M059J (cell line): Measurements from ENCODE around the gene WNT7B. TPM values are rescaled to one million over a fixed set of nuclear protein-coding genes. Genes with fewer than 3 reads are reported as not detected.

Experiments used
- DNase-seq: peaks from one replicate; pipeline ENCODE4 v3.0.0-alpha.2; 2012; ENCODE audit warnings: low read depth
- total RNA-seq: library from RNA; depleted of rRNA; stranded (reverse); fragments of >200 nt; shearing (Covaris generic); gene quantifications from 2 replicates; pipeline ENCODE4 v1.2.3, GENCODE V29; 2014

The WNT7B gene
- total RNA-seq, 1 experiment from 2014 or later, result 26.6 TPM

GRCh38 chr22:45906946-45907345 lies 70.0 kb downstream of the WNT7B start:
- no peak for DNase-seq

- no peak for DNase-seq
These were observed 70.8 kb downstream of the WNT7B start for GRCh38 chr22:45905924-45906865.

GRCh38 chr22:45905326-45905923 lies 71.5 kb downstream of the WNT7B start:
- no peak for DNase-seq

DNA sequence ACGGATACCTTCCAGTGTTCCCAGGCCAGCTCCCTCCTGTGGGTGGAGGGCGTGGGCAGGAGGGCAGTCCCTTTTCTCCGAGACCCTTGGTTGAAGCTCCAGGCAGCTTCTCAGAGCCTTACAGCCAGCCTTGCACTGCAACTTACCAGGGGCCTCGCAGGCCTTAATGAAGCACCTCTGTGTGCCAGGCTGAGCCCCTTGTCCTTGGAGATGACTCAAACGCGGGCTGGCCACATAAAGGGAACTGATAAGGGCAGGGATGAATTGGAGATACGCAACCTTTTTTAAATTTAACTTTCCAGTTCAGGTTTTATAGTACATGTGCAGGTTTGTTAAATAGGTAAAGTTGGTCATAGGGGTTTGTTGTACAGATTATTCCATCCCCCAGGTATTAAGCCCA lies 72.7 kb downstream of the WNT7B start:
- DNase-seq, result no peak

- peak; percentile 93 for DNase-seq
These were observed 73.4 kb downstream of the WNT7B start for GRCh38 chr22:45903355-45904135.

DNA sequence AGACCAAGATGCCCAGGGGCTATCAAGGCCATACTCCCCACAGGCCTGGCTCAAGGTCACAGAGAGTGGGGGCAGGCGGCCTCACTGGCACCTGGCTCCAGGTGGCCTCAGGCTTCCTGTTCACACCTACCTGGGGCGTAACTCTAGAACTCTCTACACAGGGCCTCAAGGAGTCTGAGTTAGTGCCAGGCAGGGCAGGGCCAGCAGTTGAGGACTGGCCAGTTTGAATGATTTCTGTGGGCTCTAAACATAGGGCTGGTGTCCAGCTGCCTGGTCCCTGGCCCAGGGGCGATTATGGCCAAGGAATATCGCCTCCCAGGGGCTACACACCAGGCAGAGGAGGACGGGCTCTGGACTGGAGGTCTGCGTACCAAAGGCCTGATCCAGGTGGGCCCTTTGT lies 79.2 kb downstream of the WNT7B start:
- no peak for DNase-seq

DNA sequence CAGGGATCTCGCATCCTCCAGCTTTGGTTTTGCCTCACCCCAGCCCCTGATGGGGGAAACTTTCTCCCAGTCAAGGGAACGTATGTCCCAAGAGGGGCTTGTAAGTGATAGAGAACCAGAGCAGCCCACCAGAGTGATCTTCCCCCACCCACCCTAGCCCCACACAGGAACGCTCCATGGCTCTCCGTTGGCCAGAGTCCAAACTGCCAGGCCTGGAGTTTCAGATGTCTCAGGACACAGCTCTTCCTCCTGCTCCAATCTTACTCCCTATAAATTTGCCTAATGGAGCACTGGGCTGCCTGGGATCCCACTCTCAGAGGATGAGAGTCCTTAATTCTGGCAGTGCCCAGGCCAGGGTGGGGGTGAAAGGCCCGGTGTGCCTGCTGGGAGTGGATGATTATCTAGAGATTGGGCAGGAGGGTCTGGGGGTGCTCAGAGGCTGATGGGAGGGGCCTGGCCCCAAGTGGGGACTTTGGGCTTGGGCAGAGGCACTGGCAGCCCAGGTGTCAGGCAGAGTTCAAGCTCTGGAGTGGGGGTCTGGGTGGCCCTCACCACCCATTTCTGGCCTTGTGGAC lies 79.9 kb downstream of the WNT7B start:
- DNase-seq, result no peak

GRCh38 chr22:45896153-45896951 lies 80.6 kb downstream of the WNT7B start:
- no peak for DNase-seq

GRCh38 chr22:45895436-45896152 lies 81.4 kb downstream of the WNT7B start:
- no peak for DNase-seq

DNA sequence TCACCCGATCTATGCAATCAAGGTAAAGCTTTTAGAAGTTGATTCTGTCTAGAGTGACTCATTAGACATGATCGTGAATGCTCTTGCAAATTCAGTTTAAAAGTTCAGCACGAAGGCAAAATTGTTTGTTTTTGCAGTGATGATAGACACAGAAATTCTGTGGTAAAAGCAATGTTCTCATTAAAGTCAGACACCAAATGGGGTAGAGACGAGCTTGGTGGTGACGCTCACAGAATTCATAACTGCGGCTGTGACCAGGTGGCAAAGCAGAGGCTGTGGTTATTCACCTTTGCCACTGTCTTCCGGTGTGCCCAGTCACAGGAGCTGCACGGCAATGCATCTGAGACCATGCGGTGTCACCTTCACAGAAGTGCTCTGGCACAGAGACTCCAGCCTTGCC lies 83.4 kb downstream of the WNT7B start:
- peak; percentile 60 for DNase-seq

DNA sequence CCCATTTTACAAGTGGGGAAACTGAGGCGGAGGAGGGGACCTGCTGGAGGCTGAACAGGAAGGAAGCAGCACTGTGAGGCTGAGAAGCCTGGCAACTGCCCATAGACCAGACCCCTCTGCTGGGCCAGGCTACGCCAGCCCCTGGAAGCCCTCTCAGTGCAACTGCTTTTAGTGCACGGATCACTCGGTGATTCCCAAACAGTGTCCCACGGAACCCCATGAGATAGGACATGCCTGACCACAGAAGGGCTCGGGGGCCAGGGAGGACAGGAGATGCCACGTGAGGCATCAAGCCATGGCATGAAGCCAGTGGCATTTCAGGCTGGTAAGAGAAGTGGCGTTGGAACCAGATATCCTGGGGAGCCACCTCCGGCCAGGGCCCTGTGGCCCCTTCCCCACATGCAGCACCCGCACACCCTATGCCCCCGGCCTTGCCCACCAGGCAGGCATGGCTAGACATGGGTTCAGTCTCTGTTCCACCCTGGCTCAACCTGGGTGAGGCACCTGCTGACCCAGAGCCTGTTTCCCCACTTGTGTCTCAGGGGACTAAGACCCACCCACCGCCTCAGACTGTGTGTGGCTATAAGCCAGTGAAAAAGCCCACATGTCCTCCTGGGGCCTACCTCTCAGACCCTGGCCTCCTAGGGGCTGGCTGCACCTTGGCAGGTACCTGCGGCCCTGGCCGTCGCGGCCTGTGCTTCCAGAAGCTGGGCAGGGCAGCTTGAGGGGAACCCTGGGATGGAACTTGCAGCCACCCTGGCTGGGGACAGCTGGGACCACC lies 84.1 kb downstream of the WNT7B start:
- no peak for DNase-seq

DNA sequence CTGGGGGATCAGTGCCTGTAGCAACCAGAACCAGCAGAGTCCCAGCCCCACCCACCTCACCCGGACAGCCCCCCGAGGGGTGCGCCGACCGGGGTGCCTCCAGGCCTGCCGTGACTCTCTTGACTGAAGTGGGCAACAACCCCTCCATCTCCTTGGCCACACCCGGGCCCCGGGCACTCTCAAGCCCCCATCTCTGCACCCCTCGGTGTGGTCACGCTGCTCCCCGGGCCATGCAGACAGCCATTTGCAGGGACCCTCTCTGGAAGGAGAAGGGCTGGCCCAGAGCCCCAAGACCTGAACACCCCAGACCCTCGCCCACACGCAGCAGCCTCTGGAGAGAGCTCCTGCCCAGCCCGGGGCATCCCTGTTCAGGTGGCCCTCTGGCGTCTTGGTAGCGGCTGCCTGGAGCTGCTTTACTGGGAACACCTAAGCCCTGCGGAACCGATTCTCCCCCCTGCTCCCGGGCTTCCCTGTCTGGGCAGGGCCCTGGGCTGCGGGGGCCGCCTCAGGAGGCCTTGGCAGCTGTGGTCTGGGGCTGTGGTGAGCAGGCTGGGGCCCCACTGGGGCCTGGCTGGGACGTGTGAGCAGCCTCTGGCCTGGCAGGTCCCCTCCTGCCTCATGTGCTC lies 84.9 kb downstream of the WNT7B start:
- no peak for DNase-seq

GRCh38 chr22:45891471-45891995 lies 85.4 kb downstream of the WNT7B start:
- no peak for DNase-seq

GRCh38 chr22:45891021-45891421 lies 85.9 kb downstream of the WNT7B start:
- DNase-seq, result no peak

DNA sequence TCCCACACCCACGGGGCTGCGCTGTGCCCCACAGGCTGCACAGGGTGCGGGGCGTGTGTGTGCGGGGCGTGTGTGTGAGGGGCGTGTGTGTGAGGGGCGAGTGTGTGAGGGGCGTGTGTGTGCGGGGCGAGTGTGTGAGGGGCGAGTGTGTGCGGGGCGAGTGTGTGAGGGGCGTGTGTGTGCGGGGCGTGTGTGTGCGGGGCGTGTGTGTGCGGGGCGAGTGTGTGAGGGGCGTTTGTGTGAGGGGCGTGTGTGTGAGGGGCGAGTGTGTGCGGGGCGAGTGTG lies 86.7 kb downstream of the WNT7B start:
- DNase-seq, result no peak

GRCh38 chr22:45889539-45890350 lies 87.2 kb downstream of the WNT7B start:
- peak; percentile 39 for DNase-seq

DNA sequence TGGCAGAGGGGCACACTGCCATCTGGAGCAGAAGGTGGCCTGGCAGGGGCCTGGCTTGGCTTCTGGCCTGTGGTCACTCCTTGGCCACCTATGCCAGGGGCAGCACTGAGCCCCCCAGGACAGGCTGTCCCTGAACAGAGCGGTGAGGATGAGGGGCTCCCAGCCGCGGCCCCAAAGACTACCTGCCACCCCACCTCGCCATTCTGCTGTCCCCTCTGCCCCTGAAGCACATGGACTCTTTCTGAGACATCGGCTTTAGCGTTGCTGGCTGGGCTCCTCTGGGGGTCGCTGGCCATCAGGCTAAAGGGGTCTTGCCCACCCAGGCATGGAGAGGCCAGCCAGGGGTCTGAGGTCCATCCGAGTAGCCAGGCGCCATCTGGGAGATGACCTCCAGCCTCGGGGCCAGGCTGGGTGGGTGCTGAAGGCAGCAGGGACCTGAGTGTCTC lies 87.8 kb downstream of the WNT7B start:
- no peak for DNase-seq
